Midbrain (tissue), 1 donor: ENCODE measurements around the gene PDE8A.
"Not testable (repeated sequence)": the region's sequence is repeated elsewhere in the genome, so short reads cannot be mapped to it uniquely, and the experiment has no call there.

Experiments used
- DNase-seq: peaks from one replicate; lab custom pipeline; 2025; lab: John Stamatoyannopoulos, UW

PDE8A gene

DNA sequence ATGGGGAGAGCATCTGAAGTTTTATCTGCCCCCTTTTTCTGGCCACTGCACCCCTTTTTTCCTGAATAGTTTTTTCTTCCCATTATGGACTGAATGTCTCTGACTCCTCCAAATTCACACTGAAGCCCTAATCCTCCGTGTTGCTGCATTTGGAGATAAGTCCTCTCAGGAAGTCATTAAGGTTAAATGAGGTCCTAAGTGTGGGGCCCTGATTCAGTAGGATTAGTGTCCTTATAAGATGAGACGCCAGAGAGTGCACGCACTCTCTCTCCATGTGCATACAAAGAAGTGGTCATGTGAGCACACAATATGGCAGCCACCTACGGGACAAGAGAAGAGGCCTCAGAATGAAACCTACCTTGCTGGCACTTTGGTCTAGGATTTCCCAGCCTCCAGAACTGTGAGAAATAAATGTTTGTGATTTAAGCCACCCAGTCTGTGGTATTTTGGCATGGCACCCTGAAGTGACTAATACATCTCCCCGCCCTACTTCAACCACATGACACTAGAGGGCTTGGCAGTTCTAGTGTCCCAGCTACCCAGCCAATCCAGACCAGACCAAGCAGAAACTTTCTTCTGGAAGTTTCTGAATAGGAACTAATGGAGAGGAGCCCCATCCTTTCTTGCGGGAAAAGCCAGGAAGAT is 191.3 kb downstream of the PDE8A start:
- no peak for DNase-seq

DNA sequence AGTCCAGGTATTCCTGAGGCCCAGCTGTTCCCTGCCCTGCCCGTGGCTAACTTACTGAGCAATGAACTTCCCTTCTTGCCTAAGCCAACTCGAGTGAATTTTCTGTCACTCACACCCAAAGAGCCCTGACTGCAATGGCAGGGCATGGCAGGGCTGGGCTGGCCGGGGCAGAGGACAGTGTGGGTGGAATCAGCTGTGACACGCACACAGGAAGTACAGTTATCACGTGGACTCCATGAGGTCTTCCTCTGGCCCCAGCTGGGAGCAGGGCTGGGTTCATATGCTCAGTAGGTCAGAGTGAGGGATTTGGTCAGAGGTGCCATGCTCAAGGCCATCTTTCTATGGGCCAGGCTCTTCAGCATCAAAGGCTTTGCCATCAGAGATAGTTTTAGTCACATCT is 192.0 kb downstream of the PDE8A start:
- not testable (repeated sequence) for DNase-seq

DNA sequence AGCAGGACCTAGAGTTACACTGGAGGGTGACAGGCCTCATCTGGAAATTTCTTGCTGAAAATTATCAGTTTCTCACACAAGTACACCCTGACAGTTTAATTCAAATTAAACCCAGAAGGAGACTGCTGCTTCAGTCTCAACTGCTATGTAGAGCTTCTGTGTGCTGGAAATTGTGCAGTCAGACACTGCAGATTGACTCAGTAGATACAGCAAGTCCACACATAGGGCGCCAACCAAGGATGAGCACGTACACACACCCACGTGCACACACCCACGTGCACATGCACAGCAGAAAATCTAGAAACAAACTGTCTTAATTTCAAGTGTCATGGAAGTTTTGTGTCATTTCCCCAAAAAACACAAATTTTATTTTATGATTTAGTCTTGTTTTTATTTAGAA is 192.9 kb downstream of the PDE8A start:
- DNase-seq, result no peak

DNA sequence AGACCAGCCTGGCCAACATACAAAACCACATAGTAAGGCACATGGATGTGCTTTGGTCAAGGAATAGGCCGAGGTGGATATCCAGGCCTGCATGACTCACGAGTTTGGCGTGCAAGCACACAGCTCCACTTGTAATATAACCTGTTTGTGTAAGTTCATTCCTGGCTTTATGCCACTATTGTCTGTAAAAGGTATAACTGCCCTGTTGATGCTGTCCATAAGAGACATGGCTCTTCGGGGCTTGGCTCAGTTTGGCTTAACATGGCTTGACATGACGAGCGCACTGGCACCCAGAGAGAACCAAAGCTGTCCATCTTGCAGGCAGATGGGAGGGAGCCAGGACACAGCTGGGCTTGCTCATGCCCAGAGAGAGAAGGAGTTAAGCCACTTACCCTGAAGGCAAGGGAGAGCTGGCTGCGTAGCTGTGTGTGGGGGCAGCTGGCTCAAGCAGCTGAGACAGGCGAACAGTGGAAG is 195.4 kb downstream of the PDE8A start:
- not testable (repeated sequence) for DNase-seq

DNA sequence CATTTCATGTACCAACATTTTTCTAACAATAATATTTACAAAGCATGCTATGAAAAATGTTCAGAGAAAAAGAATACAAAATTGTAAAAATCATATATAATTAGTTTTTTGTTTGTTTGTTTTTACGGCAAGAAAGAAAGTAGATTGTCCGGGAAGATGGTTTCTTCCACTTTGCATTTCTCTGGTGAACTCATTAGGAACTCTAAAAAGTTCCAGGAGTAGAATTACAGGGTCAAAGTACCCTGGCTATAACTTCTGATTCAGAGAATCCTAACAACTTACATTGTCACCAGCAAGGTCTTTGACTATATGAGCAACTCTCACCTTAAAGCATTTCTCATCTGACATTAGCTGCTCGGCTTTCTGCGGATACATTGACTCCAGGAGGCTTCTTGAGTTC is 196.7 kb downstream of the PDE8A start:
- DNase-seq, result no peak

DNA sequence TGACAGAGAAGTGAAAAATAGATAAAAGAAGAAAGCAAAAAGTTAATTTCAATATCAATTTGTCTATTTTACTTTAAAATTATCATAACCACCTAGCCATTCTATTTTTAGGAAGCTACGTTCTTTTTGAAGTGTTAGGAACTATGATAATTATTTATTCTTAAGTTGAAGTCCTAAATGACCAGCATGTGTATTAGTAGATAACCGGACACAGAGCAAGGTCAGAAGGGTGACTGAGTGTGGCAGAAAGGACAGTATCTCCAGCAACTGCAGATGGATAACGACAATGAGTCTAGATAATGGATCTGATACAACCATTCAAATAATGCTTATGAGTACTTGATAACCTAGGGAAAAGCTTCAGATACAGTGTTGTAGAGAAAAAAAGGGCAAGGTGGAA is 198.0 kb downstream of the PDE8A start:
- no peak for DNase-seq

DNA sequence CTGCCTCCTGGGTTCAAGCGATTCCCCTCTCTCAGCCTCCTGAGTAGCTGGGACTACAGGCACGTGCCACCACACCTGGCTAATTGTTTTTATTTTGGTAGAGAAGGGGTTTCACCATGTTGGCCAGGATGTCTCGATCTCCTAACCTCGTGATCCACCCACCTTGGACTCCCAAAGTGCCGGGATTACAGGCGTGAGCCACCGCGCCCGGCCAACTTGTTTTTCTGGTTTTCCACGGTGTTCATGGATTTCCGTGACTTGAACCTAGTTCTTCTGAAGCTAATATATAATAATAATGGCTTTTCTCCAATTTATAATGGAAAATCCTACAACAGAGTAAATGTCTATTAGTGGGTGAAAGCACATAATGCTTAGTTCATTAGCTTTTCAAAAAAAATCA is 203.7 kb downstream of the PDE8A start:
- DNase-seq, result not testable (repeated sequence)

DNA sequence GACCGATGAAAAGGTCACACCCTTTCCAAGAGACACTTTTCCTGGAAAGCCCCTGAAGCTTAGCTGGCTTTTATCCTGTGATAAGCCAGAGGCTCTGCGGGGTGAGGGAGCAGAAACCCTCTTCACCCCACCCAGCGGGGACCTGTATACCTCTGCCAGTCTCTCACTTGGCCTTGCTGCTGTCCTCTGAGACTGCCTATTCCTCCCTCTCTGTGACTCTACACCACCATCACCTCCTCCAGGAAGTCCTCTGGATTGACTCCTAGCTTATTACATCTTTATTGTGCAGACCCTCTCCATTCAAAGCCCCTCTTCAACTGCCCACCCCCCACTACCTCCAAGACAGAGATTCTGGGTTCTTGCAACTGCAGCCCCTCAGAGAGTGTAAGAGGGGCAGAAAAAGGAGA is 206.5 kb downstream of the PDE8A start:
- DNase-seq, result not testable (repeated sequence)
